GDM1 (cell line): ENCODE results near the gene EPB41.

Experiments
- DNase-seq: peaks from one replicate; lab custom pipeline; 2025; lab: John Stamatoyannopoulos, UW

EPB41 gene

DNA sequence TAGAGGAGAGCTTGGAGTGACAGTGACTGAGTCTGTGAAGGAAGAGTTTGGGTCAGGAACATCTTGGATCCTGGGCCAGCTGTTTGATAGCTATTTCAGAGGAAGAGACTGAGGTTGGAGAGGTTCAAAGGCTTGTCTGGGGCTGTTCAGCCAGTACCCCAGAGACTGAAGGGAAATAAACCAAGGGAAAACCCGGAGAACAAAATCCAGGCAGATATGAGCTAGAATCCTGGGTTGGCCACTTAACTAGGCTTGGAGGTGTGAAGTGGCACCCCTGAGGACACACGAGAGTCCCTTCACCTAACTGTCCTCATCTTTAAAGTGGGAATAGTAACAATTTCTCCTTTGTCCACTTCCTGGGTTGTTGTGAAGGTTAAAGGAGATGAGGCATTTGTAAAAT is 23.1 kb upstream of the EPB41 start:
- DNase-seq = no peak

DNA sequence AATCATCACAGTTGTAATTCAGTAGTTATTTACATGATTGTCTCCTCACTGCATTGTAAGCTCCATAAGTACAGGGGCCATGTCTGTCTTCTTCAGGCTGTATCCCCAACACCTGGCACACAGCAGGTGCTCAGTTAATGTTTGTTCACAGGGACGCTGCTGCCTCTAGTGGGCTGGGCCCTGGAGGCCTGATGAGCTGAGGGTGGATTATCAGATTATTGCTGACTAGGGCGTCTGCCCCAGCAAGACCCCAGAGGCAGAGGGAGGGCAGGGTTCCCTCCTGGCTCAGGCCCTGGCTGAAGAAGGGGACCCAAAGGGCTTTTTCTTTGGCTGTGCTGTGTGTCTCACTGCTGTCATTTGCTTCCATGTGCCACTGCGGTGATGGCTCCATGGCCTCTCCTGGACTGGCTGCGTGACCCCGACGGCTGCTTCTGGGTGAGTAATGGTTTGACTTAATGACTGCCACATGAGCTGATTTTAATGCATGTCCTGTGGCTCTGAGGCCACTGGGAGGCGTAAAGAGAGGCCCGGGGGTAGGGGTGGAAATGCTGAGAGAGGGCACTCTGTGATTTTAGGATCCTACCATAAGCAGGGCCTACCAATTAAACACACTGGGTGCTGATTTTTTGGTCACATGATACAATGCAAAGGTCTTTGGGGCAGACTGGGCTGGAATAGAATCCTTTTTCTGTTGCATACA is 20.8 kb upstream of the EPB41 start:
- no peak for DNase-seq

DNA sequence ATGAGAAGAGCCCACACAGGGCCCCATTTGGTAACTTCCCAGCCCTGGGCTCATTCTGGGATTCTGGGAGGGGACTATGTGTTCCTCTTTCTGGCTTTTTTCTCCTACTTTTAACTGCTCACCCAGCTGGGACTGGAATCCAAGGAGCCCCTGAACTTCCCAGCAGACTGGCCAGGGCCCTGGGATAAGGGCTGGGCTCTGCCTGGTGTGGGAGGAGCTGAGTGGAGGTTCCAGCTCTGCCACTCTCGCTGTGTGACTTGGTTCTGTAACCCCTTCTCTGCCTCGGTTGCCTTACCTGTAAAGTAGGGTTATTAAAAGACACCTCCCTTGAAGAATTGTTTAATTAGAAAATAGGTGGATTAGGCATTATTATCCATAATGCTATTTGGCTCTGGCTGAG is 19.6 kb upstream of the EPB41 start:
- no peak for DNase-seq

DNA sequence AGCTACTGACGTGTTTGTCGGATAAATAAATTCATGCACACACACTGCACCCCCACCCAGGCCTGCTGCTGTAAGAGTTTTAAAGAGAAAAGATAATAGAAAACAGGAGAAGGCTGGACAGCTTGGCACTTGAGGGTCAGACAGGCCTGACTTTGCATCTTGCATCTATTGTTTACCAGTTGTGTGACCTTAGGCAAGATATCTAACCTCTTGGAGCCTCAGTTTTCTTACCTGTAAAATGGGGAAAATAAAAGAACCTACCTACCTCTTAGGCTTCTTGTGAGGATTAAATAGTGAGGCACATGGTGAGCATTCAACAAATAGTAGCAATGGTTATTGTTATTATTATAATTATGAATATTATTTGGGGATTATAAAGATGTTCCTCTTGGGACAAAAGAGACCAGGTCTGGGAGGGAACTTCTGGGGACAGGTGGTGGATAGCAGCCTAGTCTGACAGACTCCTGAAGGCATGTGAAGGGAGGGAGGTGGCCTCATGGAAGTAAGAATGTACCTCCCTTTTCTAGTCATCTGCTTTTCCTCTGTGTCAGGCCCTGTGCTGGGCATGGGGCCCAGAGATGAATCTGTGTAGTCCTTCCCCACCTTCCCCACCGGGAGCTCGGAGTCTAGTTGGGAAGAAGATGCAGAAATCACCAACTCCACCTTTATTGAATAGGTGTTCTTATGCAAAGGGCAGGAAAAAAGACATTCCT is 18.3 kb upstream of the EPB41 start:
- no peak for DNase-seq

DNA sequence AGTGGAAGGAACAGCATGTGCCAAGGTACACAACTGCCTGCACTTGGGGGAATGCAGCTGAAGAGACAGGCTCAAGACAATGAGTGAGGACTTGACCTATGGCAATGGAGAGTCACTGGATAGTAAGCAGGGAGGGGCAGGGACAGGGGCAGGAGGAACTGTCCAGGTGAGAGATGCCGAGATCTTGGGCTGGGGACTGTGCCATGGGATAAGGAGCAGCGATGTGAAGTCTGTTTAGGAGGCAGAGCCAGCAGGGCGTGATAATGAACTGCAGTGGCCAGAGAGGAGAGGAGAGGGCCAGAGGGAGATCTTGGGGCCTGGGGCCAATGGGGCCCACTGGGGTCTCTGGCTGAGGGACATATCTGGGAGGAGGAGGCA is 17.8 kb upstream of the EPB41 start:
- DNase-seq = no peak

DNA sequence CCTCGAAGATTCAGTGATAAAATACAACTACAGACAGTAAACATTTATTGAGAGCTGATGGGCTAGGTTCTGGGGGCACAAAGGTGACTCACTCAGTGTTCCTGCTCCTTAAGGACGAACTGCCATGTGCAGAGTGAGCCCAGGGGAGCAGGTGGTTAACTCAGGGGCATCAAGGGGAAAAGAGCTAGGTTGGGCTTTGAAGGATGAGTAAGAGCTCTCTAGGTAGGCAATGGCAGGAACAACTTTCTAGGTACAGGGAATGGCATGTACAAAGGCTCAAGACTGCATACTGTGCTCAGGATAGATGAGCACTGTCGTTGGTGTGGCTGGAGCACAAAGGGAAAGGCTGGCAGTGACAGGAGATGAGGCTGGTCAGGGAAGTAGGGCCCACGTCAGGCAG is 16.6 kb upstream of the EPB41 start:
- no peak for DNase-seq

DNA sequence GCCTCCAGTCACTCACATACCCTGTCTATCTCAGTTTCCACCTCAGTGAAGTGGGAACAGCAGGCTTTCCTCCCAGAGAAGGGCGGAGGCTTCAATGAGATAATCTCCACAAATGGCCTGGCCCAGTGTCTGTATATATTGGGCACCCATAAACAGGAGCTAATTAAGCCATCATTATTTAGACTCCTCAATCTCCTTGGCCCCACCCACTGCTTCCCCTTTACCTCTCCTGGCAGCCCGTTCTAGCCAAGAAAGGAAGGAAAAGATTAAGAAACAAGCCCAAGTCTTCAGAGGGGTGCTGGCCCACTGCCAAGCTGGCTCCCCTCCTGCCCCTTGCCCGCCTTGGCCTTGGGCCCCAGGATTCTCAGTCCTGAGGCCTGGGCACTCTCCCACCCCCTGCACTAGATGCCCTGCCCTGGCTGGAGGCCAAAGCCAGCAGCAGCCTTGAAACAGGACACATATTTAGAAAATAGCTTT is 15.9 kb upstream of the EPB41 start:
- no peak for DNase-seq

DNA sequence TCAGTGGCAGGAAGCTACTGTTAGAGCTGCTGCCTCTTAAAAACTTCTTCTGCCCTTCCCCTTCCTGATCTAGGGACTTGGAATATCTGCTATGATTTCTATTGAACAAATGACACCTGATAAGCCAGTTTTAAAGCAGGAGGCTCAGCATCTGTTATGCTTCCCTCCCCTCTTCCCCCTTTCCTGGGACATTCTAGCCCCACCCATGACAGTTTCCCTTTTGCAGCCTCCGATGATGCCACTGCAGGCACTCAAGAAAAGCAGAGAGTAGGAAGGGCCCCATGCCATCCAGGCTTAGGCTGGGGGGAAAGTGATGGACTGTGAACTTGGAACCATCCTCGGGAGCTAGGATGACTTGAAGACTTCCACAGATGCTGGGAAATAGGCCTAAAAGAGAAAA is 15.1 kb upstream of the EPB41 start:
- DNase-seq = no peak

DNA sequence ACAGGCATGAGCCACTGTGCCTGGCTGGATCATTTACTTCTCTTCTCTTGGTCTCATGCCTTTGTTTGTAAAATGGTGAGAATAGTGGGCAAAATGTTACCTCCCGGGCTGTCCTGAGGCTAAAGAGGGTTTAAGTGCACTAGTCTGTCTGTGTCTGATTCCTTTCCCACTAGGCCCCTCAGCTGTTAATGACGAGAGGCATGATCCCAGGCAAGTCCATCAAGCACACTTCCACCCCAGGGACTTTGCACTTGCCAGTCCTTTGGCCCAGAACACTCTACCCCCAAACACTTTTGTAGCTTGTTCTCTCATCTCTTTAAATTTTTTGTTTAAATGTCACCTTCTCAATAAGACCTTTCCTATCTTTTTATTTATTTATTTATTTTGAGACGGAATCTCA is 13.8 kb upstream of the EPB41 start:
- no peak for DNase-seq

DNA sequence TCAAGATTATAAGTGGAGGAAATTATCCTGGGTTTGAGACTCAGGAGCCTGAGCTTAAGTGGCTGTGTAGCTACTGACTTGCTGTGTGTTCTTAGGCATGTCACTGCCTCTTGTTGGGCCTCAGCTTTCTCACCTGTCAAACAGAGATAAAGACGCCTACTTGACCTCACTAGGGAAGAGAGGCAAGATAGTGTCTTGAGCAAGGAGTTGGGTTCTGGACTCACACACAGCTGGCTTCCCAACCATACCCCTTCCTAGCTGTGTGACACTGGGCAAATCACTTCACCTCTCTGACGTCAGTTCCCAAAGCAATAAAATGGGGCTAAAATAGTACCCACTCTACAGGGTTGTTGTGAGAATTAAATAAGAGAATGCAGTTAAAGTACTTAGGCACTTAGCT is 11.6 kb upstream of the EPB41 start:
- no peak for DNase-seq

DNA sequence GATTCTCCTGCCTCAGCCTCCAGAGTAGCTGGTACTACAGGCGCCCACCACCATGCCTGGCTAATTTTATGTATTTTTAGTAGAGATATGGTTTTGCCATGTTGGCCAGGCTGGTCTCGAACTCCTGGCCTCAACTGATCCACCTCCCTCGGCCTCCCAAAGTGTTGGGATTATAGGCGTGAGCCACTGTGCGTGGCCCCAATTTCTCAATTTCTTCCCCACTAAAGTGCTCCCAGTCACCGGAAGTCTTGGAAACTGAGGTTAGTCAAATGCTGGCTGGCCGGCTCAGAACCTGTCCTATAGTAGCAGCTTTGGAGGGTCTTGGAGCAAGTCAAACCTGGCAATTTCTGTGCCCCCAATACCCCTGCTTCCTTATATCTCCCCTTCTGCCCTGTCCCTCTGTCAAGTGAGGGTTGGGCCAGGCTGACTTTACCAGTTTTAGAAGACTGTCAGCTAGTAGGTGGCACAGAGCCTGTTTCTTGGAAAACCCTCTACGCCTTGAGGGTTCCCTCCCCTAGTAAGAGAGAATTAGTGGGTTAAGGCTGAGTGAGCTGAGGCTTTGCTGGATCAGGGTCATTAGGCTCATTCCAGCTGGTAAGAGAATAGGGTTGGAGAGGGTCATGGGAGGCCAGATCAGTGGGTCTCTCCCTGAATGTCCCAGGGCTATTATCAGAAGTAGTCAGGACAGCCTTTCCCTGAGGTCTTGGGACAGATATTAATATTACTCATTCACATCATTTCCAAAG is 8.3 kb upstream of the EPB41 start:
- no peak for DNase-seq

DNA sequence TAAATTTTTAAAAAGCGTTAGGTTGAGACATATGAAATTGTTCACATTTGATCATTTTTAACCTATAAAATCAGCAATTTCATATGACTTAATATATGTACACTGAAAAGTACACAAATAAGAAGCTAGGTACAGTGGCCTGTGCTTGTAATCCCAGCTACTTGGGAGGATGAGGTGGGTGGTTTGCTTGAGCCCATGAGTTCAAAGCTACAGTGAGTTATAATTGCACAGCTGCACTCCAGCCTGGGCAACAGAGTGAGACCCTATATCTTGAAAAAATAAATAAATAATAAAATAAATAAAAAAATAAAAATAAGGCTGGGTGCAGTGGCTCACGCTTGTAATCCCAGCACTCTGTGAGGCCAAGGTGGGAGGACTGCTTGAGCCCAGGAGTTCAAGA is 5.2 kb upstream of the EPB41 start:
- no peak for DNase-seq

DNA sequence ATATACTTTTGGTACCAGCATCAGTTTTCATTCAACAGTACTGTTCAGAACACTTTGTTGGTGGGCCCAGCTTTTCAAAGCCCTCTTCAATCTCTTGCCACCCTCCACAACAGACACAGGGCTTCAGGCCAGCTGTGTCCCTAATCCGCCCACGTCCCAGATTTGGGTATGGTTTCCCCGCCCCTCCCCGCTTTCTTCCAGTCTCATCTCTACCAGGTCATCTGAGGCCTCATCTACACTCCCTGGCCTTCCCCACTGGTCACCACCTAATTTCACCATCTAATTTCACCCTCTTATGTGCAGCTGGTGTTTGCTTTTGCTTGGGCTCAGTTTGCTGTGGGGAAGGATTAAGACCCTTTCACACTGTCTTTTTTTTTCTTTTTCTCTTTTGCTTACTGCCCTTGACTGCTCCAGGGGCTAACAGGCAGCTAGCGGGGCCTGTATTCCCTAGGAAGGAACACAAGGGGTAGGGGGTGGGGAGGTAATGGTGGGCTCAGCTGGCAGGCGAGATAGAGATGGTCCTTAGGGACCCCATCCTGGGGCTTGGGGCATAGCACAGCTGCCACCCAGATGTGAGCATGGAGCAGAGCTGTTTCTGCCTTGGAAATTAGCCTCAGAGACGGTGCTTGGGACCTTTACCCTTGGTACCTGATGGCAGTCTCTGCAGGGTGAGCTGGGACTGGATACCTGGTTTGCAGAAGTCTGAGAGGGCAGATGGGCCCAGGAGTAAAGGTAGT is 3.8 kb upstream of the EPB41 start:
- DNase-seq = no peak

DNA sequence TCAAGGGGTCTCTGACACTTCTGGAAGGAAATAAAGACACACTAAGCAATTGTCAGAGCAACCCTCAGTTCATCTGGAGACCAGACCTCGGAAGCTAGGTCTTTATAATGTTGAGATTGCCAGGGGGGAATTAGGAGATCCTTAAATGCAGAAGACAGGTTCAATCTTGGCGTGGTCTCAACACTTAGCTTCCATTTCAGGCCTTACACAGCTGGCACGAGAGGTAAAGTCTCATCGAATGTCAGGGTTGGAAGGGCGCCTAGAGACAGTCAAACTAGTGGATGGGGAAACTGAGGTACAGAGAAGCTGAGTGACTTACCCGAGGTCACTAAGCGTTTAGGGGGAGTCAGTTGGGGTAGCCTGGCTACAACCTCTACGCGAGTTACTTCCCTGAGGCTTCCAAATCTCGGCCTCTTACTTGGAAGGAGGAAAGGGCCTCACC is 562 bp upstream of the EPB41 start:
- DNase-seq = no peak

DNA sequence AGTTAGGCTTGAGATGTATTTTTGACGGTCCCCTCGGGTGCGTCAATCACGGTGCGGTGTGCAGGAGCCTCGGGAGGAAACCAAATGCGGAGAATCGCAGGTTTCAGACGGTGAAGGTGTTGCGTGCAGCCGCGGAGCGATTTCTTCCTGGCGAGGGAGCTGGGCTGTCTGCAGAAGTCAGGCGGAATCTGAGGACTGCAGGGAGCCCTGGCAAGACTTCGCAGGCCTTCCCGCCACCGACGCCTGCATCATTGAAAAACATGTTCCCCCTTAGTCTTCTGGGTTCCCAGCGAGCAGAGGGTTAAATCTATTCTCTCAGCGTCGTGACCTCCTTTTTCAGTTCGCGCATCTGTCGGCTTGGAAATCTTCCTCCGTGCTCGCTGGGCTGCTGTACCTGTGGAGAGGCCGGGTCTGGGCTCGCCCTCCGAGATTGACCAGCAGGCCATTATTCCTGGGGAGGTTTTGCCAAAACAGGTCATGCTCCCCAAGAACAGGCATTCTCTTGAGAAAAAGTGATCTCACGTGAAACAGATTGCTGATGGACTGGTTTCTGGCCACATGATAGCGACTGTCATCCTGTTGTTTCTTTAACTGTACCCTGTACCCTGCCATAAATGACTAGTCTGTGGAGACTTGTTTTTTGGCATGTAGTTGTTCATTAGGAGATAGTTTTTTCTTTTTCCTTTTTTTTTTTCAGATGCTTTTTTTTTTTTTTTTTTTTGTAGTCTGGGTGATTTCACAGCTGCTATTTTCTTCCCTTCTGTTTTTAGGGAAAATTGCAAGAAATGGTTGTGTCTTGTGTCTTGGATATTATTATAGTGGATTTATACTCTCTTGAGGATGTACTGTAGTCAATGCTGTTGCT is 894 bp downstream of the EPB41 start:
- no peak for DNase-seq

DNA sequence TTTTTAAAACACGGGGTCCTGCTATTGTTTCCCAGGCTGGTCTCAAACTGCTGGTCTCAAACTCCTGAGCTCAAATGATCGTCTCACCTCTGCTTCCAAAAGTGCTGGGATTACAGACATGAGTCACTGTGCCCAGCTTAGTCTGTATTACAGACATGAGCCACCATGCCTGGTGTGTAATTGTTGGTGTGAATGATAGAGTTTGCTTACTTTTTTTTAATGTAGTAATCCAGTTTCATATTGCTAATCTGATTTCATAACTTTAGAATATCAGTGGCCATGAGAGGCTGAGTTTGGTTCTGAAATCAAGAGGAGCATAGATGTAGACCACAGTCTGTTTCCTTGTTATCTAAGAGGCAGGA is 3.4 kb downstream of the EPB41 start:
- DNase-seq = no peak

DNA sequence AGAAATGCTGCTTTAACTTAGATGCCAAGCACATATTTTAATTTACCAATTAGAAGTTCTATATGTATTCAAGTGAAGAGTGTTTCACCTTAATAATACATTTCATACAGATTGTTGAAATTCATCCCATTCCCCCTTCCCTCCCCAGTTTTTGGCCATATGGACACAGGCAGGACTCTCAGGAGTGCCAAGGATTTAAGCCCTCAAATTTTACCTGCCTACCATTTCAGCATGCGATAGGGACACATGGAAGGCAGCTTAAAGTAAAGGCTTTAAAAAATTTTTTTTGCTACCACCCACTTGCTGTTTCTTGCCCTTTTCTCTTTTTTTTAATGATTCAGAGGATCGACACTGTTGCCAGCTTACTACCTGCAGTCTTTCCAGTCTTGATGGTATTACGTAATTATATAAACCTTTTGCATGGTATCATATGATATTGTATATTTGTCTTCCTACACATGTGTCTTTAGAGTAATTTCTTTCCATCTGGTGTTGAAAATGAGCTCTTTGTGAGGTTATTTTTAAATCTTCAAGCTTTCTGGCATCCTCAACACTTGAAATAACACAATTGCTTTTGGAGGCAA is 7.0 kb downstream of the EPB41 start:
- no peak for DNase-seq

DNA sequence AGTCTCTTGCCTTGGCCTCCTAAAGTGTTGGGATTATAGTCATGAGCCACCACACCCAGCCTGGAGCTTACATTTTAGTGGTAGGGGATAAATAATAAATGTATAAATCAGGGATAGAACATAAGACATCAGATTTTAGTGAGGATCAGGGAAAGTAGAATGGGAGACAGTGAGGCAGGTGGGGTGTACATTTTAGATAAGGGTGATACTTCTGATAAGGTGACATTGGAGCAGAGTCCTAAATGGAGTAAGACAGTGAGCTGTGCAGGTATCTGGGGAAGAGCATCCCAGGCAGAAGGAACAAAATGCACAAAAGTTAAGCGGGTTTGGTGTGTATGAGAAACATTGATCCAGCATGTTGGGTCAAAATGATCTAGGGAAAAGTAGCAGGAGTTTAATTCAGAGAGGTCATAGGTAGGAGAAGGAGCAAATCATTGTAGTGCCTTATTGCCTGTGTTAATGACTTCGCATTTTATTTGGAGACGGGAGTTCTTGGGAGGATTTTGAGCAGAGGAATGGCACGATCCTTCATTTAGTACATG is 11.1 kb downstream of the EPB41 start:
- DNase-seq = no peak

DNA sequence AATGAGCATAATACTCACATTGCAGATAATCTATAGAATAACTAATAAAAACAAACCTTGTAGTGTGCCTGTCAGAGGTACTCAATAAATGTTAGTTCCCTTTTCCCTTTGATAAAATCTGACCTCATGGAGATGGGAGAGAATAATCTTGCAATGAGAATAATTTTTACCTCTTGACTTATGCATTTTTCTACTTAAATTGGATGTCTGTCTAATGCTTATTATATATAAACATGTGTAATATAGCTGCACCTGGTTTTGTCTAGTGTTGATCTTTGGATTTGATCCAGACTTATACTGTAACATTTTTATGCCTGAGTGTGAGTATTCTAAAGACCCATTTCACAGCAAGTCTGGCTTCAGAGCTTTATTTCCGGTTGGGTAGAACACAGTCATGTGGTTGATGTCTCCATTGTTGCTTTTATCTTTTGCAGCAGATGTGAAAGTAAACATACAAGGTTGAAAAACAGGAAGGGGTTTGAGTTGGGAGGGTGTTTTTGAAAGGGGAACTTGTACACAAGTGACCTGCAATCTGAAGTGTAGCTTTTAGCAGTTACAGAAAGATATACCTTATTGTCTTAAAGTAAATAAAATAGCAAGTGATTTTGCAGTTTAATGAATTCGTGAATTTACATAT is 12.4 kb downstream of the EPB41 start:
- peak; percentile 70 for DNase-seq

DNA sequence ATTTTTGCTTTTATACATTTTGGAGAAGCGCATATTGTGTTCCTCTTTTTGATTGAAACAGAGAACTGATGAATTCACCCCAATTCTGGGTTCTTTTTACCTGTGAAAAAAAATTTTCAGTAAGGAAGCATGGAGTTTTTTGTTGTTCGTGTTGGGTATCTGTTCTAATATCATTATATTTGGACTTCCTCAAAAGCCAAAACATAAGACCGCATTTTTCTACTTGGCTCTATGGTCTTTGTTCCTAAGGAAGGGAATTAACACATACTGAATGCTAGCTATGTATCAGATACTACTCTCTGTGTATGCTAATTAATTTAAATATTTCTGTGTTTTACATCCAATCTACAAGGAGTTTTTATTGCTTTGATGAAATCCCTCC is 12.9 kb downstream of the EPB41 start:
- no peak for DNase-seq
